ENCODE results near the gene TIAL1. TPM values are rescaled to one million over a fixed set of nuclear protein-coding genes. Genes with fewer than 3 reads are reported as not detected.

TIAL1 gene
- total RNA-seq, 2 donors from 2014 or later: 69.6 to 70.2 TPM

- intact Hi-C loops (cut with DNase I): loop anchor here in 1 of 2 donors (10.0 kb wide), 1 partner anchor 236 kb away; no protein-coding TSS in a partner anchor
- ATAC-seq (no peak), DNase-seq (no peak)
These were observed 22.5 kb upstream of the TIAL1 start for GRCh38 chr10:119619215-119619614.

DNA sequence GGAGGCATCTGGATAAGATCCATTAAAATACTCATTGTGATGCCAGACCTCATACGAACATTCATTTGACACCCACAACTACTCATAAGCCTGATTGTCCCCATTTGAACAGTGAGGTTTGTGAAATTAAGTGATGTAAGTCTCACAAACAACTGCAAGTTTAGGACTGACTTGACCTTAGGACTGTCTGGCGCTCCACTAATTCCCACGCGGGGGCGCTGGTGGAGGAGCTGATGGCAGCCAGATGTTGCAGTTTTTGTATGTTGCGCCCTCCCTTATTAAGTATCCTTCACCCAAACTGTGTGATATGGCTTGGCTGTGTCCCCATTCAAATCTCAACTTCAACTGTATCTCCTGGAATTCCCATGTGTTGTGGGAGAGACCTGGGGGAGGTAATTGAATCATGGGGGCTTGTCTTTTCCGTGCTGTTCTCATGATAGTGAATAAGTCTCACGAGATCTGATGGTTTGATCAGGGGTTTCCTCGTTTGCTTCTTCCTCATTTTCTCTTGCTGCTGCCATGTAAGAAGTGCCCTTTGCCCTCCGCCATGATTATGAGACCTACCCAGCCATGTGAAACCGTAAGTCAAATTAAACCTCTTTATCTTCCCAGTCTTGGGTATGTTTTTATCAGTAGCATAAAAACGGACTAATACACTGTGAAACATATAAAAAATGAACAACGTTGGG lies 20.3 kb upstream of the TIAL1 start:
- intact Hi-C loops (cut with DNase I): loop anchor here in 1 of 2 donors (10.0 kb wide), 1 partner anchor 238 kb away; no protein-coding TSS in a partner anchor
- peak in 1 of 2 donors; percentile 53 for ATAC-seq

GRCh38 chr10:119614686-119615085 lies 17.9 kb upstream of the TIAL1 start:
- no peak for ATAC-seq

More for the DNA sequence above, 20.3 kb upstream of the TIAL1 start:
- peak; percentile 38 for DNase-seq

GRCh38 chr10:119613741-119614140 lies 17.0 kb upstream of the TIAL1 start:
- intact Hi-C loops (cut with DNase I): loop anchor here in 1 of 2 donors (10.0 kb wide), 1 partner anchor 241 kb away; no protein-coding TSS in a partner anchor
- ATAC-seq (no peak), DNase-seq (no peak)

More at GRCh38 chr10:119614686-119615085, 17.9 kb upstream of the TIAL1 start:
- intact Hi-C loops (cut with DNase I): loop anchor here in 1 of 2 donors (10.0 kb wide), 1 partner anchor 240 kb away; no protein-coding TSS in a partner anchor
- DNase-seq: no peak

- intact Hi-C loops (cut with DNase I): loop anchor here in 1 of 2 donors (10.0 kb wide), 1 partner anchor 243 kb away; no protein-coding TSS in a partner anchor
- DNase-seq: no peak
- no peak for ATAC-seq
These were observed 14.7 kb upstream of the TIAL1 start for GRCh38 chr10:119611433-119611832.

DNA sequence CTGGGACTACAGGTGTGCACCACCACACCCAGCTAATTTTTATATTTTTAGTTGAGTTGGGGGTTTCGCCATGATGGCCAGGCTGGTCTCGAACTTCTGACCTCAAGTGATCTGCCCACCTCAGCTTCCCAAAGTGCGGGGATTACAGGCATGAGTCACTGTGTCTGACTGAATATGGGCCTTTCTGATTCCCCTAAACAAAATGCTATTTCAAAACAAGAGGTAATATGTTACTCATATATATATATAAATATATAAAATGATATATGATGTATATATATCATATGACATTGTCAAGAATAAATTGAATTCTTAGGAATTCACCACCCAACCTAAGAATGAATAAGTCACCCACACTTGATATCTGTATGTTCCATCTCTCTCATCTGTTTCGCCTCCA lies 12.8 kb upstream of the TIAL1 start:
- intact Hi-C loops (cut with DNase I): loop anchor here in 1 of 2 donors (5.0 to 10.0 kb wide), 2 partner anchors 115 to 253 kb away; partner anchors contain the start of gene INPP5F
- DNase-seq: no peak
- no peak for ATAC-seq

- DNase-seq: peak; percentile 51
- peak; percentile 84 to 85 for ATAC-seq
- intact Hi-C loops (cut with DNase I): loop anchor here in 1 of 2 donors (5.0 to 10.0 kb wide), 2 partner anchors 116 to 254 kb away; partner anchors contain the start of gene INPP5F
These were observed 11.8 kb upstream of the TIAL1 start for GRCh38 chr10:119608316-119609155.

DNA sequence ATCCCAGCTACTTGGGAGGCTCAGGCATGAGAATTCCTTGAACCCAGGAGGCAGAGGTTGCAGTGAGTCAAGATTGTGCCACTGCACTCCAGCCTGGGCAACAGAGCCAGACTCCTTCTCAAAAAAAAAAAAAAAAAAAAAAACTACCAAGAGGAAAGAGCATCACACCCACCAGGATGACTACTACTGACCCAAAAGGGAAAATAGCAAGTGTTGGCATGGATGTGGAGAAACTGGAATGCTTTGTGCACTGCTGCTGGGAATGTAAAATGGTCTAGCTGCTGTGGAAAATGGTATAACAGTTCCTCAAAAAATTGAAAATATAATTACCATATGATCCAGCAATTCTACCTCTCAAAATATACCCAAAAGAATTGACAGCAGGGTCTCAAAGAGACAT lies 7.7 kb upstream of the TIAL1 start:
- DNase-seq: no peak
- ATAC-seq: no peak
- intact Hi-C loops (cut with DNase I): loop anchor here in 1 of 2 donors (10.0 kb wide), 1 partner anchor 120 kb away; the partner anchor contains the start of gene INPP5F

- intact Hi-C loops (cut with DNase I): loop anchor here in 1 of 2 donors (10.0 kb wide), 1 partner anchor 122 kb away; the partner anchor contains the start of gene INPP5F
- DNase-seq (no peak), ATAC-seq (peak in 1 of 2 donors; percentile 24)
These were observed 5.7 kb upstream of the TIAL1 start for GRCh38 chr10:119602241-119603095.

GRCh38 chr10:119598397-119598796 lies 1.6 kb upstream of the TIAL1 start:
- ATAC-seq: no peak
- intact Hi-C loops (cut with DNase I): loop anchor here in 1 of 2 donors (5.0 kb wide), 1 partner anchor 54 kb away; the partner anchor contains the start of gene BAG3
- no peak for DNase-seq

- no peak for ATAC-seq
- intact Hi-C loops (cut with DNase I): loop anchor here in 1 of 2 donors (5.0 kb wide), 1 partner anchor 55 kb away; the partner anchor contains the start of gene BAG3
- no peak for DNase-seq
These were observed 832 bp upstream of the TIAL1 start for GRCh38 chr10:119597405-119598186.

DNA sequence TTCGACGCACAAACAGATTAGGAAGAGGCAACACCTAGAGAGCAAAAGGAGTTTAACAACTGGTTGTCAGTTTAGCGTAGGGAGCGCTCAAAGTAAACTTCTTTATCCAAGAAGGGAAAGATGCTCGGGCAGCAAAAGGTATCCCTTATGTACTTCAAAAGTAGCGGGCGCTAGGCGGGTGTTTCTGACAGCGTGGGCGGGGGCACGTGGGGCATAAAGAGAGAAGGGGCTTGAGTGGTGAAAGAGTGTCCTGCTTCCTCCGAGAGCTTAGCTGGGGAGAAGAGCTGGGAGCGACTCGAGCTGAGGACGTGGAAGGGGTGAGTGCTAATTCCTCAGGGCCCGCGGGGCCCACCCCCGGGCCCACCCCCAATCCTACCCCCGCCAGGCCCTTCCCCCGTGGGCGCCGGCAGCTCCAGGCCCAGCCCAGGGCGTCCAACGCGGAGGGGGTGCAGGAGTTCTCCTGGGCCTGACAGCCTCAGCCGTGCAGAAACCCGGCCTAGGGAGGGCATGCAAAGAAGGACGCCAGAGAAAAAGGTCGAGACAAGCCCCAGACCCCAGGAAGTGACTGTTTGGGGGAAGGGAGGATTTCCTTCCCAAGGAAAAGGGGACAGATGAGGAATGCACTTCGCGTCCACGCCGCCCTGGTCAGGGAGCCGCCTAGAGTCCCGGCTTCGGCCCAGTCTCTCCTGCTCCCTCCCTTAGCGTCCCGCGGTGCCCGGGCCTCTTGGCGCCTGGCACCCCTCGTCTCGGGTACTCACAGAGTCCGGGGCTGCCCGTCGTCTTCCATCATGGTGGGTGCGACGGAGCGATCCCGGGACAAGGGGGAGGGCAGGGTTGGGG lies 868 bp downstream of the TIAL1 start:
- DNase-seq (peak; percentile 60), ATAC-seq (peak; percentile 60 to 65)
- intact Hi-C loops (cut with DNase I): loop anchor here in 1 of 2 donors (5.0 kb wide), 1 partner anchor 56 kb away; the partner anchor contains the start of gene BAG3

GRCh38 chr10:119595134-119595675 lies 1.6 kb downstream of the TIAL1 start:
- intact Hi-C loops (cut with DNase I): loop anchor here in 1 of 2 donors (5.0 kb wide), 1 partner anchor 57 kb away; the partner anchor contains the start of gene BAG3
- no peak for DNase-seq
- ATAC-seq: no peak

GRCh38 chr10:119588071-119588470 lies 8.7 kb downstream of the TIAL1 start:
- intact Hi-C loops (cut with DNase I): no loop called here
- ATAC-seq: no peak
- DNase-seq: no peak

GRCh38 chr10:119578355-119578754 lies 18.4 kb downstream of the TIAL1 start:
- intact Hi-C loops (cut with DNase I): no loop called here
- DNase-seq: no peak
- no peak for ATAC-seq

DNA sequence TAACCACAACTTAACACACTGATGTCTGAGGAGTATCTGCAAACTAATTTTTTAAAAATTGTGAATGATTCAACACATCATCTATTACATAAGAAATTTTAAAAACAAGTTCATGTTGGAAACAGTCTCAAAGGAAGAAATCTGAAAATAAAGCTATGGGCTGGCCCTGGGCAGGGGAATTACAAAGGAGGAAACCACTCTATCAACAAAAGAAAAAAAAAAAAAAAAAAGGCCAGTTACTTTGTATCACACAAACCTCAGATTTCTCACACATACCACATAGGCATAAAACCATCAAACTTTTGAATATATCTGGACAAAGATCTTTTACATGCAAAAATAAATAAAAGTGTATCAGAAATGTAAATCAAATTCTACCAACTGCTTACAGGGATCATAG lies 20.8 kb downstream of the TIAL1 start:
- DNase-seq (no peak), ATAC-seq (no peak)
- intact Hi-C loops (cut with DNase I): no loop called here

Data from left cardiac atrium (tissue), 4 donors.